ENCODE data around the gene TRIML1.

TRIML1 gene, protein sequence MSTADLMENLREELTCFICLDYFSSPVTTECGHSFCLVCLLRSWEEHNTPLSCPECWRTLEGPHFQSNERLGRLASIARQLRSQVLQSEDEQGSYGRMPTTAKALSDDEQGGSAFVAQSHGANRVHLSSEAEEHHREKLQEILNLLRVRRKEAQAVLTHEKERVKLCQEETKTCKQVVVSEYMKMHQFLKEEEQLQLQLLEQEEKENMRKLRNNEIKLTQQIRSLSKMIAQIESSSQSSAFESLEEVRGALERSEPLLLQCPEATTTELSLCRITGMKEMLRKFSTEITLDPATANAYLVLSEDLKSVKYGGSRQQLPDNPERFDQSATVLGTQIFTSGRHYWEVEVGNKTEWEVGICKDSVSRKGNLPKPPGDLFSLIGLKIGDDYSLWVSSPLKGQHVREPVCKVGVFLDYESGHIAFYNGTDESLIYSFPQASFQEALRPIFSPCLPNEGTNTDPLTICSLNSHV

GRCh38 chr4:188139141-188139540 lies at the start of gene TRIML1:
TRIML1 (plus strand) TSS chr4:188139441; CDS start chr4:188139559, 118 bp downstream.
- Histone ChIP-seq H3K36me3 (ENCODE audit: insufficient read depth, low read length) (no peaks in the 10 kb centered on the region), H4K20me1 (ENCODE audit: insufficient read depth, low read length) (no peaks in the 10 kb centered on the region), H2AFZ (ENCODE audit: low read depth, low read length) (no peak within 1 kb of the TSS), H3K4me1 (ENCODE audit: insufficient read depth, low read length) (no peaks in the 10 kb centered on the region), H3K79me2 (ENCODE audit: insufficient read depth, low read length) (no peaks in the 10 kb centered on the region), H3K27ac (ENCODE audit: low read length) (no peak within 1 kb of the TSS), H3K4me2 (ENCODE audit: insufficient read depth, low read length) (no peak within 1 kb of the TSS), H3K9ac (ENCODE audit: low read depth, low read length) (no peak within 1 kb of the TSS), H3K4me3 (ENCODE audit: low read depth in 1 of 2, low read length in 2 of 2) (no peak within 1 kb of the TSS), H3K27me3 (ENCODE audit: insufficient read depth, low read length, poor library complexity) (no peaks in the 10 kb centered on the region), H3K9me3 (ENCODE audit: insufficient read depth, low read length, severe bottlenecking) (peaks cover 18% of the 10 kb centered on the region)
- TF ChIP-seq CTCF (IDR thresholded peaks at IDR 0.05; ENCODE audit: borderline replicate concordance, extremely low read depth, low read length, poor library complexity, severe bottlenecking) (no peak), EZH2 (IDR thresholded peaks at IDR 0.05; ENCODE audit: borderline replicate concordance, low read depth, low read length, severe bottlenecking) (no peak)
- DNase-seq (no peak), ATAC-seq (ENCODE audit: insufficient read depth, low read depth) (no peak)

DNA sequence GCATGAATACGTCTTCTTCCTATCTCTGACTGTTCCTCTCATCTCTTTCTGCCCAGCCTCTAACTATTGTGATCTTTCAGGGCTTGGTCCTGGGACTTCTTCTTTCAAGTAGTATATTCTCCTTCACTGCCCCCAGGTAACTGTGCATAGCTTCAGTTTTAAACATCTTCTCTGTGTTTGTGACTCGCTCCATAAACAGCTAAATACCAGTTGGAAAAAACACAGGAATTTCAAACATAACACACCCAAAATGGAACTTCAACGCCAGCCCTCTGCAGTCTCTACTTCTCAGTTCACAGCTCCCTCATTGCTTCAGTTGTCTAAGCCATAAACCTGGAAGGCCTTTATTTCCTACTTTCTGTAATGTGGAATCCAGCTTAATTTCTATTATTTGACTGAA lies 46.4 kb upstream of the TRIML1 start:
- no peak overlapping the region for H3K4me3 ChIP-seq (ENCODE audit: low read depth in 1 of 2, low read length in 2 of 2)
- H4K20me1 ChIP-seq (ENCODE audit: insufficient read depth, low read length), result no peaks in the 10 kb centered on the region
- H3K79me2 ChIP-seq (ENCODE audit: insufficient read depth, low read length), result no peaks in the 10 kb centered on the region
- no peak overlapping the region for H3K9ac ChIP-seq (ENCODE audit: low read depth, low read length)
- H3K36me3 ChIP-seq (ENCODE audit: insufficient read depth, low read length), result no peaks in the 10 kb centered on the region
- no peak for TF ChIP-seq CTCF (IDR thresholded peaks at IDR 0.05; ENCODE audit: borderline replicate concordance, extremely low read depth, low read length, poor library complexity, severe bottlenecking)
- no peak for TF ChIP-seq EZH2 (IDR thresholded peaks at IDR 0.05; ENCODE audit: borderline replicate concordance, low read depth, low read length, severe bottlenecking)
- no peak overlapping the region for H3K27ac ChIP-seq (ENCODE audit: low read length)
- H3K4me2 ChIP-seq (ENCODE audit: insufficient read depth, low read length), result no peak overlapping the region
- H3K9me3 ChIP-seq (ENCODE audit: insufficient read depth, low read length, severe bottlenecking), result peaks cover 11% of the 10 kb centered on the region
- no peaks in the 10 kb centered on the region for H3K4me1 ChIP-seq (ENCODE audit: insufficient read depth, low read length)
- H2AFZ ChIP-seq (ENCODE audit: low read depth, low read length), result no peak overlapping the region
- H3K27me3 ChIP-seq (ENCODE audit: insufficient read depth, low read length, poor library complexity), result no peaks in the 10 kb centered on the region
- ATAC-seq (ENCODE audit: insufficient read depth, low read depth) (no peak), DNase-seq (no peak)

- Histone ChIP-seq H3K9ac (ENCODE audit: low read depth, low read length) (no peak overlapping the region), H3K9me3 (ENCODE audit: insufficient read depth, low read length, severe bottlenecking) (peaks cover 9% of the 10 kb centered on the region), H3K79me2 (ENCODE audit: insufficient read depth, low read length) (no peaks in the 10 kb centered on the region), H3K27me3 (ENCODE audit: insufficient read depth, low read length, poor library complexity) (no peaks in the 10 kb centered on the region), H2AFZ (ENCODE audit: low read depth, low read length) (no peak overlapping the region), H3K4me2 (ENCODE audit: insufficient read depth, low read length) (no peak overlapping the region), H3K4me3 (ENCODE audit: low read depth in 1 of 2, low read length in 2 of 2) (no peak overlapping the region), H3K36me3 (ENCODE audit: insufficient read depth, low read length) (no peaks in the 10 kb centered on the region), H3K27ac (ENCODE audit: low read length) (no peak overlapping the region), H3K4me1 (ENCODE audit: insufficient read depth, low read length) (no peaks in the 10 kb centered on the region), H4K20me1 (ENCODE audit: insufficient read depth, low read length) (no peaks in the 10 kb centered on the region)
- no peak for DNase-seq
- no peak for ATAC-seq (ENCODE audit: insufficient read depth, low read depth)
- no peak for TF ChIP-seq CTCF (IDR thresholded peaks at IDR 0.05; ENCODE audit: borderline replicate concordance, extremely low read depth, low read length, poor library complexity, severe bottlenecking)
- TF ChIP-seq EZH2 (IDR thresholded peaks at IDR 0.05; ENCODE audit: borderline replicate concordance, low read depth, low read length, severe bottlenecking), result no peak
These were observed 32.8 kb upstream of the TRIML1 start for GRCh38 chr4:188106454-188106853.

Measured in DND-41 (cell line).